ENCODE results near the gene PDE4A.

Gene PDE4A

GRCh38 chr19:10516671-10517286, 96.4 kb downstream of the PDE4A start:
- DNase-seq: peak; percentile 21

GRCh38 chr19:10517361-10517759, 97.0 kb downstream of the PDE4A start, which contains the start of gene S1PR5:
Gene S1PR5, minus strand, starts transcription at chr19:10517447. Its CDS starts 2,436 bp downstream, at chr19:10515011.
- no peak for DNase-seq

- DNase-seq: peak; percentile 7
Measured at GRCh38 chr19:10517760-10518443, 97.6 kb downstream of the PDE4A start.

GRCh38 chr19:10518444-10519361, 98.4 kb downstream of the PDE4A start:
- no peak for DNase-seq
